T-helper 1 cell (primary cell): ENCODE results near the gene TGFBR3L.
A peak's percentile ranks its signal among the peaks of the same experiment; 100 is the strongest.
"Not testable (repeated sequence)": the region's sequence is repeated elsewhere in the genome, so short reads cannot be mapped to it uniquely, and the experiment has no call there.

Experiments used
- DNase-seq, 5 donors: peaks; one replicate each; pipeline ENCODE4 v3.0.0-alpha.2; 2012 to 2020

Gene TGFBR3L

GRCh38 chr19:7928741-7929701 is 14.4 kb downstream of the TGFBR3L start:
- DNase-seq, result peak in 4 of 5 donors; percentile 47 to 73 (median 69)

- DNase-seq, result not testable (repeated sequence)
These were observed 15.4 kb downstream of the TGFBR3L start for GRCh38 chr19:7930030-7930429.

- DNase-seq, result no peak
These were observed 16.1 kb downstream of the TGFBR3L start for GRCh38 chr19:7930765-7931164.

GRCh38 chr19:7931221-7932061 is 16.8 kb downstream of the TGFBR3L start:
- DNase-seq, result no peak

- no peak for DNase-seq
These were observed 17.8 kb downstream of the TGFBR3L start for GRCh38 chr19:7932276-7932929.

- no peak for DNase-seq
These were observed 18.3 kb downstream of the TGFBR3L start for GRCh38 chr19:7932930-7933300.

- DNase-seq, result no peak
These were observed 18.8 kb downstream of the TGFBR3L start for GRCh38 chr19:7933411-7933810.

GRCh38 chr19:7933828-7934725 is 19.4 kb downstream of the TGFBR3L start:
- DNase-seq, result no peak

GRCh38 chr19:7934766-7935165 is 20.1 kb downstream of the TGFBR3L start:
- no peak for DNase-seq

- DNase-seq, result no peak
These were observed 26.2 kb downstream of the TGFBR3L start for GRCh38 chr19:7940841-7941240.

- no peak for DNase-seq
These were observed 27.4 kb downstream of the TGFBR3L start for GRCh38 chr19:7941895-7942596.

GRCh38 chr19:7942981-7943443 is 28.4 kb downstream of the TGFBR3L start:
- no peak for DNase-seq

- DNase-seq, result peak; percentile 96 to 99 (median 98)
These were observed 29.0 kb downstream of the TGFBR3L start, which contains the start of gene TIMM44 for GRCh38 chr19:7943444-7944176. TSS of gene TIMM44 (minus strand) at chr19:7943666. CDS start at chr19:7943651, 15 bp downstream.

- peak; percentile 62 to 86 (median 75) for DNase-seq
These were observed 29.6 kb downstream of the TGFBR3L start for GRCh38 chr19:7944177-7944761.

- DNase-seq, result no peak
These were observed 33.3 kb downstream of the TGFBR3L start for GRCh38 chr19:7947939-7948338.

GRCh38 chr19:7953060-7953459 is 38.4 kb downstream of the TGFBR3L start:
- DNase-seq, result no peak

GRCh38 chr19:7953576-7953975 is 38.9 kb downstream of the TGFBR3L start:
- no peak for DNase-seq

GRCh38 chr19:7955696-7956095 is 41.1 kb downstream of the TGFBR3L start:
- no peak for DNase-seq

GRCh38 chr19:7959211-7959610 is 44.6 kb downstream of the TGFBR3L start:
- DNase-seq, result no peak

GRCh38 chr19:7961082-7961481 is 46.5 kb downstream of the TGFBR3L start:
- not testable (repeated sequence) for DNase-seq
